CD4-positive, alpha-beta T cell (primary cell): ENCODE data around the gene ZKSCAN3. TPM values are rescaled to one million over a fixed set of nuclear protein-coding genes. Genes with fewer than 3 reads are reported as not detected.

Experiments used
- ATAC-seq: fragments of 200-7000 bp; cut with Tn5 transposase; one replicate; pipeline ENCODE4 v1.10.0; 2022; ENCODE audit warnings: mild to moderate bottlenecking; ENCODE audit not compliant: poor library complexity
- CTCF ChIA-PET: fragments of 350-600 bp; sonication (Branson Sonifier 250); formaldehyde crosslinking; loops from one replicate; lab custom pipeline; 2021; ENCODE audit warnings: antibody characterized with exemption, inconsistent platforms; lab: Charles Lee
- POLR2A ChIA-PET: fragments of 350-600 bp; sonication (Branson Sonifier 250); formaldehyde crosslinking; loops from one replicate; lab custom pipeline; 2021; ENCODE audit warnings: antibody characterized with exemption, inconsistent platforms; lab: Charles Lee
- DNase-seq, 14 experiments: peaks; one replicate each; pipeline ENCODE4 v3.0.0-alpha.2; 2013 to 2020; ENCODE audit warnings: mixed read lengths in 2 of 14
- H3K27ac ChIP-seq, 2 donors: one replicate each; pipeline versions ENCODE4 v1.5.1 to v1.7.0; 2013; ENCODE audit warnings: low read length in 2 of 2, low read depth in 1 of 2, mild to moderate bottlenecking in 1 of 2
- H3K27me3 ChIP-seq, 2 experiments: 1 replicate in 1 of 2; 2 replicates in 1 of 2; pipeline versions ENCODE4 v1.6.1 to v1.7.0; 2013; ENCODE audit warnings: low read length in 2 of 2, control low read depth in 1 of 2, mild to moderate bottlenecking in 1 of 2, moderate library complexity in 1 of 2; ENCODE audit not compliant: insufficient read depth in 2 of 2, control insufficient read depth in 1 of 2
- H3K36me3 ChIP-seq: one replicate; pipeline ENCODE4 v1.6.1; 2013; ENCODE audit warnings: low read length, control low read depth; ENCODE audit not compliant: insufficient read depth
- H3K4me1 ChIP-seq: one replicate; pipeline ENCODE4 v1.6.1; 2013; ENCODE audit warnings: low read length, control low read depth; ENCODE audit not compliant: insufficient read depth
- H3K4me3 ChIP-seq: one replicate; pipeline ENCODE4 v1.5.1; 2013; ENCODE audit warnings: mild to moderate bottlenecking, low read length, moderate library complexity
- H3K9me3 ChIP-seq, 2 experiments: 1 replicate in 1 of 2; 2 replicates in 1 of 2; pipeline versions ENCODE4 v1.6.1 to v1.7.0; 2013; ENCODE audit warnings: low read length in 2 of 2, mild to moderate bottlenecking in 2 of 2, control low read depth in 1 of 2, moderate library complexity in 1 of 2; ENCODE audit not compliant: control insufficient read depth in 1 of 2, insufficient read depth in 1 of 2
- H3K27ac Mint-ChIP-seq: one replicate; pipeline ENCODE4 v1.8.0; 2020; ENCODE audit warnings: mixed read lengths
- H3K27me3 Mint-ChIP-seq: one replicate; pipeline ENCODE4 v1.8.0; 2021; ENCODE audit warnings: mixed read lengths
- H3K36me3 Mint-ChIP-seq: one replicate; pipeline ENCODE4 v1.8.0; 2021; ENCODE audit warnings: low read depth, mixed read lengths
- H3K4me1 Mint-ChIP-seq: one replicate; pipeline ENCODE4 v1.8.0; 2021; ENCODE audit warnings: low read depth, mixed read lengths
- H3K4me3 Mint-ChIP-seq: one replicate; pipeline ENCODE4 v1.8.0; 2020; ENCODE audit warnings: mild to moderate bottlenecking, mixed read lengths
- H3K9me3 Mint-ChIP-seq: one replicate; pipeline ENCODE4 v1.8.0; 2020; ENCODE audit warnings: mixed read lengths
- CTCF ChIP-seq: fragments of 200-600 bp; IDR thresholded peaks from one replicate; pipeline ENCODE4 v1.8.0; 2022; ENCODE audit warnings: antibody characterized with exemption, mild to moderate bottlenecking
- intact Hi-C, 2 experiments: fragments of 100-400 bp; cut with DNase I in 1 of 2; cut with micrococcal nuclease in 1 of 2; formaldehyde crosslinking; loops; one replicate each; pipeline versions ENCODE4 v1.15.1 to v1.9.0; 2023 to 2025; cut with DNase I, micrococcal nuclease
- total RNA-seq, 174 experiments: library from RNA in 2 of 174; stranded (reverse) in 2 of 174; gene quantifications; one replicate each; pipeline ENCODE4 v1.2.3 and lab custom pipeline; 2021 to 2026

Gene ZKSCAN3
- total RNA-seq, 2 experiments from 2014 or later, result 0.88 to 0.89 TPM

GRCh38 chr6:28370440-28370839, 20.7 kb downstream of the ZKSCAN3 start:
- no peak for TF ChIP-seq CTCF
- H3K4me1 Mint-ChIP-seq, result no peaks in the 10 kb centered on the region
- CTCF ChIA-PET, result interaction anchor here (1.9 kb wide), 1 partner anchor 14 kb away, joined by 6 read pairs; no protein-coding TSS in a partner anchor

GRCh38 chr6:28371280-28371679, 21.5 kb downstream of the ZKSCAN3 start:
- Mint-ChIP-seq H3K4me3 (no peak overlapping the region), H3K9me3 (no peaks in the 10 kb centered on the region), H3K4me1 (no peaks in the 10 kb centered on the region), H3K36me3 (peaks cover 21% of the 10 kb centered on the region), H3K27me3 (no peaks in the 10 kb centered on the region), H3K27ac (no peak overlapping the region)
- CTCF ChIA-PET, result interaction anchor here (1.9 kb wide), 1 partner anchor 15 kb away, joined by 6 read pairs; no protein-coding TSS in a partner anchor
- intact Hi-C loops, result no loop called here
- Histone ChIP-seq H3K36me3 (peaks cover 4% of the 10 kb centered on the region), H3K27me3 (no peaks in the 10 kb centered on the region), H3K4me1 (no peaks in the 10 kb centered on the region), H3K27ac (no peak overlapping the region), H3K4me3 (no peak overlapping the region), H3K9me3 (no peaks in the 10 kb centered on the region)
- DNase-seq (no peak), ATAC-seq (no peak)
- POLR2A ChIA-PET, result no interaction called here
- no peak for TF ChIP-seq CTCF

More at GRCh38 chr6:28370440-28370839, 20.7 kb downstream of the ZKSCAN3 start:
- intact Hi-C loops, result no loop called here
- DNase-seq (no peak), ATAC-seq (no peak)
- H3K9me3 Mint-ChIP-seq, result no peaks in the 10 kb centered on the region
- H3K36me3 Mint-ChIP-seq, result peaks cover 26% of the 10 kb centered on the region
- POLR2A ChIA-PET, result interaction anchor here (0.6 kb wide), 1 partner anchor 35 kb away, joined by 3 read pairs; no protein-coding TSS in a partner anchor
- H3K36me3 ChIP-seq, result peaks cover 12% of the 10 kb centered on the region
- no peaks in the 10 kb centered on the region for H3K4me1 ChIP-seq
- H3K4me3 Mint-ChIP-seq, result no peak overlapping the region
- H3K27me3 Mint-ChIP-seq, result no peaks in the 10 kb centered on the region
- no peak overlapping the region for H3K27ac Mint-ChIP-seq
- H3K4me3 ChIP-seq, result no peak overlapping the region
- no peaks in the 10 kb centered on the region for H3K9me3 ChIP-seq
- H3K27ac ChIP-seq, result no peak overlapping the region
- H3K27me3 ChIP-seq, result no peaks in the 10 kb centered on the region

GRCh38 chr6:28371706-28372451, 22.1 kb downstream of the ZKSCAN3 start:
- no peak for TF ChIP-seq CTCF
- no peak overlapping the region for H3K27ac ChIP-seq
- no peak overlapping the region for H3K4me3 ChIP-seq
- no peaks in the 10 kb centered on the region for H3K9me3 ChIP-seq
- ChIA-PET POLR2A (no interaction called here), CTCF (interaction anchor here (1.9 kb wide), 1 partner anchor 16 kb away, joined by 6 read pairs; no protein-coding TSS in a partner anchor)
- H3K4me1 ChIP-seq, result no peaks in the 10 kb centered on the region
- H3K36me3 ChIP-seq, result no peaks in the 10 kb centered on the region
- DNase-seq (no peak), ATAC-seq (no peak)
- Mint-ChIP-seq H3K36me3 (peaks cover 17% of the 10 kb centered on the region), H3K9me3 (no peaks in the 10 kb centered on the region), H3K4me3 (no peak overlapping the region), H3K27me3 (no peaks in the 10 kb centered on the region), H3K27ac (no peak overlapping the region), H3K4me1 (no peaks in the 10 kb centered on the region)
- intact Hi-C loops, result no loop called here
- H3K27me3 ChIP-seq, result no peaks in the 10 kb centered on the region
